Right lobe of liver (tissue), 6 donors: Measurements from ENCODE around the gene FEM1B. TPM values are rescaled to one million over a fixed set of nuclear protein-coding genes. Genes with fewer than 3 reads are reported as not detected.
A peak's percentile ranks its signal among the peaks of the same experiment; 100 is the strongest.

Experiments used
- ATAC-seq, 4 donors: fragments of 200-7000 bp; cut with Tn5 transposase; one replicate each; pipeline ENCODE4 v1.9.1; 2020; ENCODE audit warnings: mild to moderate bottlenecking in 4 of 4, moderate library complexity in 4 of 4
- DNase-seq, 3 donors: peaks; one replicate each; pipeline ENCODE4 v3.0.0-alpha.2; 2020
- H3K27ac ChIP-seq, 3 donors: fragments of 200-600 bp; one replicate each; pipeline ENCODE4 v1.8.0; 2022
- H3K27me3 ChIP-seq, 2 donors: fragments of 200-600 bp; one replicate each; pipeline ENCODE4 v1.8.0; 2022
- H3K36me3 ChIP-seq, 4 donors: fragments of 200-600 bp; sonication (generic) in 1 of 4; one replicate each; pipeline versions ENCODE4 v1.5.1 to v1.8.0; 2017 to 2022; ENCODE audit warnings: control low read depth in 1 of 4
- H3K4me1 ChIP-seq, 4 donors: fragments of 200-600 bp; sonication (generic) in 1 of 4; one replicate each; pipeline versions ENCODE4 v1.5.1 to v1.8.0; 2017 to 2022; ENCODE audit warnings: control low read depth in 1 of 4
- H3K4me3 ChIP-seq, 3 donors: fragments of 200-600 bp; one replicate each; pipeline ENCODE4 v1.8.0; 2022
- H3K9me3 ChIP-seq, 4 donors: fragments of 200-600 bp; sonication (generic) in 1 of 4; one replicate each; pipeline versions ENCODE4 v1.5.1 to v1.8.0; 2017 to 2022; ENCODE audit warnings: control low read depth in 1 of 4
- CTCF ChIP-seq, 4 donors: fragments of 200-600 bp in 3 of 4; fragments of 450-650 bp in 1 of 4; IDR thresholded peaks; one replicate each; pipeline versions ENCODE4 v1.5.1 to v1.8.0; 2016 to 2022; ENCODE audit warnings: antibody characterized with exemption in 4 of 4, mild to moderate bottlenecking in 2 of 4
- POLR2A ChIP-seq: fragments of 450-650 bp; IDR thresholded peaks from one replicate; pipeline ENCODE4 v1.6.1; 2017; ENCODE audit warnings: antibody characterized with exemption, mild to moderate bottlenecking
- WGBS: methylation state at CpG from one replicate; pipeline ENCODE4 v1.1.6; 2018; ENCODE audit warnings: low coverage, low lambda C conversion rate; ENCODE audit not compliant: insufficient coverage; ENCODE audit errors: missing lambda C conversion rate; 5-methylcytosine and 5-hydroxymethylcytosine counted together
- intact Hi-C, 2 donors: fragments of 100-400 bp; cut with DNase I; formaldehyde crosslinking; loops; one replicate each; pipeline versions ENCODE4 v1.11.2 to v1.14.1; 2022
- total RNA-seq, 6 experiments: library from RNA; depleted of rRNA in 2 of 6; stranded (reverse); fragments of >200 nt in 2 of 6; fragmentation: NEBNext Ultra II Directional in 3 of 6; extraction: Animal tissue kit (Norgen Biotek cat#: 25700) in 3 of 6; gene quantifications; one replicate each; pipeline versions ENCODE4 v1.1.0 to v1.2.4, GENCODE V29; 2016 to 2023
- donor health status: DM: no; HTN: yes; CAD: no.
- donor health status: DM: no; HTN: no; CAD: no.
- donor health status: DM: no; HTN: no; CAD: no.
- donor health status: DM: no; HTN: yes; CAD: no.
- donor health status: DM: no; HTN: yes; CAD: no.

Gene FEM1B
- total RNA-seq, 6 experiments from 2014 or later, result 17.7 to 28.3 (median 23.1) TPM

GRCh38 chr15:68310804-68311463 is 33.4 kb downstream of the FEM1B start:
- Histone ChIP-seq H3K4me1 (peaks cover 0 to 8% (median 3%) of the 10 kb centered on the region in 4 donors), H3K36me3 (no peaks in the 10 kb centered on the region), H3K4me3 (no peak overlapping the region), H3K9me3 (no peaks in the 10 kb centered on the region), H3K27me3 (no peaks in the 10 kb centered on the region), H3K27ac (no peak overlapping the region)
- ATAC-seq (no peak), DNase-seq (peak in 1 of 3 donors; percentile 41)
- WGBS, result 0% methylated on average over 1 of the region's 22 CpGs
- TF ChIP-seq CTCF (IDR thresholded peaks at IDR 0.05) (no peak), POLR2A (no peak)
- intact Hi-C loops, result loop anchor here in 1 of 2 donors (10.0 kb wide), 1 partner anchor 74 kb away; no protein-coding TSS in a partner anchor

- H3K27me3 ChIP-seq, result no peaks in the 10 kb centered on the region
- H3K9me3 ChIP-seq, result no peaks in the 10 kb centered on the region
- H3K4me3 ChIP-seq, result no peak overlapping the region
- WGBS, result 89% methylated on average over 3 of the region's 3 CpGs
- peak in 1 of 3 donors; percentile 23 for DNase-seq
- no peaks in the 10 kb centered on the region for H3K36me3 ChIP-seq
- intact Hi-C loops, result loop anchor here in 1 of 2 donors (10.0 kb wide), 1 partner anchor 73 kb away; no protein-coding TSS in a partner anchor
- H3K4me1 ChIP-seq, result peaks cover 0 to 8% (median 3%) of the 10 kb centered on the region in 4 donors
- no peak for ATAC-seq
- TF ChIP-seq POLR2A, result no peak
- no peak for TF ChIP-seq CTCF (IDR thresholded peaks at IDR 0.05)
- no peak overlapping the region for H3K27ac ChIP-seq
Measured at GRCh38 chr15:68311464-68311835, 33.9 kb downstream of the FEM1B start.

- TF ChIP-seq POLR2A (no peak), CTCF (IDR thresholded peaks at IDR 0.05) (no peak)
- WGBS, result 92% methylated on average over 3 of the region's 3 CpGs
- ATAC-seq (no peak), DNase-seq (peak in 1 of 3 donors; percentile 14)
- Histone ChIP-seq H3K9me3 (no peaks in the 10 kb centered on the region), H3K4me3 (no peak overlapping the region), H3K27me3 (no peaks in the 10 kb centered on the region), H3K4me1 (peaks cover 0 to 8% (median 3%) of the 10 kb centered on the region in 4 donors), H3K27ac (no peak overlapping the region), H3K36me3 (no peaks in the 10 kb centered on the region)
- intact Hi-C loops, result loop anchor here in 1 of 2 donors (10.0 kb wide), 1 partner anchor 73 kb away; no protein-coding TSS in a partner anchor
Measured at GRCh38 chr15:68311859-68312557, 34.5 kb downstream of the FEM1B start.

- no peaks in the 10 kb centered on the region for H3K27me3 ChIP-seq
- intact Hi-C loops, result loop anchor here in 1 of 2 donors (10.0 kb wide), 1 partner anchor 72 kb away; no protein-coding TSS in a partner anchor
- no peak for TF ChIP-seq CTCF (IDR thresholded peaks at IDR 0.05)
- no peak for TF ChIP-seq POLR2A
- no peak overlapping the region for H3K27ac ChIP-seq
- H3K4me1 ChIP-seq, result peaks cover 0 to 8% (median 3%) of the 10 kb centered on the region in 4 donors
- no peaks in the 10 kb centered on the region for H3K9me3 ChIP-seq
- ATAC-seq, result no peak
- no peaks in the 10 kb centered on the region for H3K36me3 ChIP-seq
- 83% methylated on average over 12 of the region's 18 CpGs for WGBS
- H3K4me3 ChIP-seq, result no peak overlapping the region
- DNase-seq, result peak in 1 of 3 donors; percentile 31
Measured at GRCh38 chr15:68312701-68313204, 35.2 kb downstream of the FEM1B start.
